Colonic mucosa (tissue), 4 donors: ENCODE data around the gene NDUFA3. TPM values are rescaled to one million over a fixed set of nuclear protein-coding genes. Genes with fewer than 3 reads are reported as not detected.

Experiments
- DNase-seq: peaks from one replicate; pipeline ENCODE4 v3.0.0-alpha.2; 2020
- H3K27ac ChIP-seq: fragments of 200-600 bp; one replicate; pipeline ENCODE4 v1.8.0; 2021
- H3K27me3 ChIP-seq: fragments of 200-600 bp; one replicate; pipeline ENCODE4 v1.8.0; 2021
- H3K36me3 ChIP-seq: fragments of 200-600 bp; one replicate; pipeline ENCODE4 v1.8.0; 2021
- H3K4me1 ChIP-seq: fragments of 200-600 bp; one replicate; pipeline ENCODE4 v1.8.0; 2021; ENCODE audit warnings: mild to moderate bottlenecking
- H3K4me3 ChIP-seq: fragments of 200-600 bp; one replicate; pipeline ENCODE4 v1.8.0; 2021
- H3K9ac ChIP-seq, 2 donors: one replicate each; pipeline ENCODE4 v1.7.0; 2013; ENCODE audit warnings: control low read depth in 2 of 2, low read depth in 2 of 2, low read length in 2 of 2
- H3K9me3 ChIP-seq: fragments of 200-600 bp; one replicate; pipeline ENCODE4 v1.8.0; 2021
- CTCF ChIP-seq: fragments of 200-600 bp; IDR thresholded peaks from one replicate; pipeline ENCODE4 v1.8.0; 2022; ENCODE audit warnings: antibody characterized with exemption, mild to moderate bottlenecking
- intact Hi-C: fragments of 100-400 bp; cut with DNase I; formaldehyde crosslinking; loops from one replicate; pipeline ENCODE4 v1.14.1; 2022
- total RNA-seq, 2 donors: library from RNA; stranded (reverse); fragmentation: NEBNext Ultra II Directional in 1 of 2; extraction: Animal tissue kit (Norgen Biotek cat#: 25700) in 1 of 2; gene quantifications; one replicate each; pipeline ENCODE4 v1.2.1, GENCODE V29; 2021
- donor health status: healthy.
- donor health status: DM: no; HTN: no; CAD: no.
- donor health status: DM: no; HTN: no; CAD: no.

The NDUFA3 gene
- total RNA-seq, 2 donors from 2014 or later = 138 to 188 TPM

GRCh38 chr19:54152878-54153524 is 50.3 kb downstream of the NDUFA3 start:
- Histone ChIP-seq H3K9me3 (no peaks in the 10 kb centered on the region), H3K36me3 (peaks cover 41% of the 10 kb centered on the region), H3K27ac (no peak overlapping the region), H3K27me3 (no peaks in the 10 kb centered on the region), H3K4me3 (no peak overlapping the region), H3K9ac (no peak overlapping the region), H3K4me1 (no peaks in the 10 kb centered on the region)
- DNase-seq = no peak
- no peak for TF ChIP-seq CTCF
- intact Hi-C loops = no loop called here

- Histone ChIP-seq H3K9ac (no peak overlapping the region), H3K4me1 (peaks cover 5% of the 10 kb centered on the region), H3K4me3 (no peak overlapping the region), H3K36me3 (peaks cover 41% of the 10 kb centered on the region), H3K27ac (no peak overlapping the region), H3K9me3 (no peaks in the 10 kb centered on the region), H3K27me3 (no peaks in the 10 kb centered on the region)
- no peak for DNase-seq
- intact Hi-C loops = no loop called here
- no peak for TF ChIP-seq CTCF
These were observed 51.2 kb downstream of the NDUFA3 start for GRCh38 chr19:54153731-54154326.

DNA sequence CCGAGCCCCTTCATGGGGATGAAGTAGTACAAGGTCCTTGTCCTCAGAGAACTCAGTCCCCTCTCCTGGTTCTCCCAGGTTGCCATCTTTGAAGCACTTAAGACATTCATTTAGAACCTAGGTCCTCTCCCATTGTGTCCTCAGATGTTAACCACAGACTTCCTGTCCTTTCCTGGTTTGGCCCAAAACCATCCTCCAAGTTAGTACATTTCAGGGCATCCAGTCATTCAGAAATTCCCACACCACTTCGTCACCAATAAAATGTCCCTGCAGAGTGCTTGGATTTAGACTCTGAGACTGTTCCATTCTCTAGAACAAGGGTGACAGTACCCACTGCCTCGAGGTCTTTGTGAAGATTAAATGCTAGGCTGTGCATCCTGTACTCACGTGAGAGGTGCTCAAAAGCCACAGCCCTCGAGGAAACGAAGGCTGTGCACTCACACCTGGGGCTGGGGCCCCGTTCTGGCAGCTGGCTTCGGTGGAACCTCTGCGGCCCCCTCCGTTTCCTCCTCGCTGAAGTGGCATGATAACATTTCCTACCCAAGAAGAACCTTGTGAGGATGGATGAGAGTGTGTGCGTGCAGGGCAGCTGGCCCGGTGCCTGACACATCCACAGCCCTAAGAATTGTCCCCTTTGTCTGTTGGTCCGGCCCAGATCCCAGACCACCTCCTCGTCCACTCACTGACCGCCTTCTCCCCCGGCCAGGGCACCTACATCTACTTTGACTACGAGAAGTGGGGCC is 52.1 kb downstream of the NDUFA3 start:
- H3K4me3 ChIP-seq = no peak overlapping the region
- TF ChIP-seq CTCF = no peak
- peaks cover 41% of the 10 kb centered on the region for H3K36me3 ChIP-seq
- peaks cover 5% of the 10 kb centered on the region for H3K4me1 ChIP-seq
- no peak overlapping the region for H3K27ac ChIP-seq
- DNase-seq = no peak
- intact Hi-C loops = no loop called here
- H3K27me3 ChIP-seq = no peaks in the 10 kb centered on the region
- no peak overlapping the region for H3K9ac ChIP-seq
- no peaks in the 10 kb centered on the region for H3K9me3 ChIP-seq

GRCh38 chr19:54155694-54156093 is 53.0 kb downstream of the NDUFA3 start:
- no peak for DNase-seq

GRCh38 chr19:54156490-54156889 is 53.8 kb downstream of the NDUFA3 start:
- TF ChIP-seq CTCF = no peak
- Histone ChIP-seq H3K9me3 (no peaks in the 10 kb centered on the region), H3K4me1 (peaks cover 18% of the 10 kb centered on the region)

More at GRCh38 chr19:54155694-54156093, 53.0 kb downstream of the NDUFA3 start:
- TF ChIP-seq CTCF = no peak
- Histone ChIP-seq H3K9me3 (no peaks in the 10 kb centered on the region), H3K36me3 (peaks cover 37% of the 10 kb centered on the region), H3K4me3 (no peak overlapping the region), H3K27ac (no peak overlapping the region), H3K4me1 (peaks cover 11% of the 10 kb centered on the region), H3K27me3 (no peaks in the 10 kb centered on the region), H3K9ac (no peak overlapping the region)
- intact Hi-C loops = no loop called here

More at GRCh38 chr19:54156490-54156889, 53.8 kb downstream of the NDUFA3 start:
- no peak overlapping the region for H3K27ac ChIP-seq
- no peak overlapping the region for H3K4me3 ChIP-seq
- no peak overlapping the region for H3K9ac ChIP-seq
- intact Hi-C loops = no loop called here
- DNase-seq = no peak
- H3K27me3 ChIP-seq = no peaks in the 10 kb centered on the region
- H3K36me3 ChIP-seq = peaks cover 31% of the 10 kb centered on the region
